ENCODE results near the gene LRRC4C.

LRRC4C gene

GRCh38 chr11:40421208-40421981, 1038.1 kb downstream of the LRRC4C start:
- DNase-seq = no peak

- DNase-seq = no peak
Observed at GRCh38 chr11:40417627-40418026, 1041.8 kb downstream of the LRRC4C start.

GRCh38 chr11:40407355-40407754, 1052.1 kb downstream of the LRRC4C start:
- no peak for DNase-seq

GRCh38 chr11:40405614-40406013, 1053.8 kb downstream of the LRRC4C start:
- DNase-seq = peak; percentile 2

- DNase-seq = no peak
Observed at GRCh38 chr11:40403321-40403720, 1056.1 kb downstream of the LRRC4C start.

- no peak for DNase-seq
Observed at GRCh38 chr11:40401132-40401853, 1058.2 kb downstream of the LRRC4C start.

GRCh38 chr11:40397141-40397540, 1062.3 kb downstream of the LRRC4C start:
- DNase-seq = no peak

GRCh38 chr11:40393511-40393910, 1065.9 kb downstream of the LRRC4C start:
- DNase-seq = no peak

- DNase-seq = no peak
Observed at GRCh38 chr11:40391679-40392078, 1067.8 kb downstream of the LRRC4C start.

- DNase-seq = no peak
Observed at GRCh38 chr11:40388097-40388818, 1071.2 kb downstream of the LRRC4C start.

GRCh38 chr11:40387240-40387980, 1072.0 kb downstream of the LRRC4C start:
- no peak for DNase-seq

GRCh38 chr11:40384991-40385390, 1074.5 kb downstream of the LRRC4C start:
- no peak for DNase-seq

GRCh38 chr11:40381481-40381880, 1078.0 kb downstream of the LRRC4C start:
- DNase-seq = no peak

GRCh38 chr11:40380835-40381234, 1078.6 kb downstream of the LRRC4C start:
- DNase-seq = no peak

GRCh38 chr11:40376331-40376730, 1083.1 kb downstream of the LRRC4C start:
- DNase-seq = no peak

- DNase-seq = no peak
Observed at GRCh38 chr11:40370821-40371616, 1088.4 kb downstream of the LRRC4C start.

- DNase-seq = no peak
Observed at GRCh38 chr11:40360206-40360798, 1099.2 kb downstream of the LRRC4C start.

- no peak for DNase-seq
Observed at GRCh38 chr11:40354121-40354520, 1105.3 kb downstream of the LRRC4C start.

- no peak for DNase-seq
Observed at GRCh38 chr11:40340911-40341310, 1118.5 kb downstream of the LRRC4C start.

GRCh38 chr11:40338739-40339138, 1120.7 kb downstream of the LRRC4C start:
- DNase-seq = no peak

GRCh38 chr11:40338062-40338461, 1121.4 kb downstream of the LRRC4C start:
- no peak for DNase-seq

- no peak for DNase-seq
Observed at GRCh38 chr11:40337118-40337517, 1122.3 kb downstream of the LRRC4C start.
